Measurements from ENCODE around the gene POTEB3.
"Not testable (repeated sequence)": the region's sequence is repeated elsewhere in the genome, so short reads cannot be mapped to it uniquely, and the experiment has no call there.

The POTEB3 gene

DNA sequence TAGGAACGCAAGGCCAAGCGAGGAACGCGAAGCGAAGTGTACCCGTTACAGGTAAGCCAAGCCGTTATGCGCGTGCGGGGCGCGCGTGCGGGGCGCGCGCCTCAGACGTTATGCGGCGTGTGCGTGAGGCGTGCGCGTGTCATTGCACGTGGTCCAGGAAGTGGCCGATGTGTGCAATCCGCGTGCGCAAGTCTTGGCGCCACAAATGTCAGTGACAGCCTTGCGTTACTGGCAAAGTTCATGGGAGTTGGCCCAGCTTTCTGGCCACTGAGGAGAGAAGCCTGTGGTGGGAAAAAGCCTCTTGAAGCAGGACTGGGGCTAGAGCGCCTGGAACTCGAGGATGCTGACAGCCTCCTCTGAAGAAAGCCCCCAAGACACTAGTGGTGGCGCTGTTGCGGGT is at the start of gene POTEB3:
Gene POTEB3, minus strand, starts transcription at position 101 of the 400 bp plus-strand sequence. CDS start 488 bp downstream, outside the sequence.
- DNase-seq (ENCODE audit: low read depth); H3K4me3 ChIP-seq (replicated peaks; ENCODE audit: low read depth, low read length): not testable (repeated sequence)

DNA sequence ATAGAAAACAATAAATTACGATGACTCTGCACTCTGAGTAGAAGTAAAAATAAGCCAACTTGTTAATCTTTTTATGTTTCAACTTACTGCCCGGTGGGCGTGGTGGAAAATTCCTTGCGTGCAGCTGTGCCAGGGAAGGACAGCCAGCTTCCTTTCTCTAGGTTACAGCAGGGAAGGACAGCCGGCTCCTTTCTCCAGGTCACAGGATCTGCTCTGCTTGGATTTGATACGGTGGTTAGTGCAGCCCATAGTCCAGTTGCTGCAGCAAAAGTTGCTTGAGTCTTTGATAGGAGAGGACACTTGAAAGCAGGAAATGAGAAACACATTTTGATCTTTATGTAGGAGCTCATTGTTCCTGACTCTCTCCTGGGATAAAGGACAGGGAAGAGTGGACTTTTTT is 13.4 kb upstream of the POTEB3 start:
- DNase-seq (ENCODE audit: low read depth); H3K4me3 ChIP-seq (replicated peaks; ENCODE audit: low read depth, low read length): not testable (repeated sequence)

DNA sequence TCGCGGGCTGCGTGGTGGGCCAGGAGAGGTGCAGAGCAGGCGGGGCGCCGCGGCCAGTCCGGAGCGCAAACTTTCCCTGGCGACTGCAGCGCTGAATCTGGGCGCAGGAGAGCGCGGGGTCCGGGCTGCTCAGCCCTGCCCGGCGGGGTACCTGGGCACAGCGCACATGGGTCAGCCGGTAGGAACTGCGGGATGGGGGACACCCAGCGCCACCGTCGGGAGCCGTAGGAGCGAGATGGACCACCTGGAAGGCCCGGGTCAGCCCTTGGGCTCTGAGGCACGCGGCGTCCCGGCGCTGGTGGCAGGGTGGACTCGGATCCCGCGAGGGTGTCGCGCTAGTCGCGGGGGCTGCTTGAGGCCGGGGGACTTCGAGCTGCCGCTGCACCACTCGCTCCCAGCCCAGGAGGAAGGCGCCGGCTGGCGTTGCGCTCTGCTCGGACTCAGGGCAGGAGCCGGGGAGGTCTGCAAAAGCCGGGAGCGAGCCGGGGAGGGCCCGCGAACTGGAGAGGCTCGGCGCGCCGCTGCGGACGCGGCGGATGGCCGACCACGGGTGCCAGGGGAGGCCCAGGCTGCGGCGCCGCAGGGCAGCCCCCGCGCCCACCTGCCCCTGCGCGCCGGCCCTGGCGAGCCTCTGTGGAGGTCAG is 11.7 kb upstream of the POTEB3 start:
- H3K4me3 ChIP-seq (replicated peaks; ENCODE audit: low read depth, low read length); DNase-seq (ENCODE audit: low read depth): not testable (repeated sequence)

- H3K4me3 ChIP-seq (replicated peaks; ENCODE audit: low read depth, low read length); DNase-seq (ENCODE audit: low read depth): not testable (repeated sequence)
These were observed 11.2 kb upstream of the POTEB3 start for GRCh38 chr15:21451487-21451886.

DNA sequence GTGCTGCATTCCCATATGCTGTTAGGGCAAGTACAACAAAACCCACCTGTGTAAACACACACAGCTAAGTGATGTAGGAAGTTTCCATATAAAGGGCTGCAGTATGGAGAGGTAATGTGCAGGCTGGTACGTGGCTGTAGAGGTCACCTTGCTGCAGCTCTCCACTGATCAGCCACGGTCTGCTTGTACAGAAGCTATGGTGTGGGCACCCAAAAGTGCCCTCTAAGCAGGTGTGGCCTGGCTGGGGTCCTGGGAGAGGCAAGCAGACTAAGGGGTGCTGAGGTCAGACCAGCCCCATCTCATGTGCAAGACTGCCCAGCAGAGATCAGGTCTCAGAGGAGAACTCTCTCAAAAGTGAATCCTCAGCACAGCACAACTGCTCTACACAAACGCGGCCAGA is 32.9 kb downstream of the POTEB3 start:
- H3K4me3 ChIP-seq (replicated peaks; ENCODE audit: low read depth, low read length); DNase-seq (ENCODE audit: low read depth): not testable (repeated sequence)

DNA sequence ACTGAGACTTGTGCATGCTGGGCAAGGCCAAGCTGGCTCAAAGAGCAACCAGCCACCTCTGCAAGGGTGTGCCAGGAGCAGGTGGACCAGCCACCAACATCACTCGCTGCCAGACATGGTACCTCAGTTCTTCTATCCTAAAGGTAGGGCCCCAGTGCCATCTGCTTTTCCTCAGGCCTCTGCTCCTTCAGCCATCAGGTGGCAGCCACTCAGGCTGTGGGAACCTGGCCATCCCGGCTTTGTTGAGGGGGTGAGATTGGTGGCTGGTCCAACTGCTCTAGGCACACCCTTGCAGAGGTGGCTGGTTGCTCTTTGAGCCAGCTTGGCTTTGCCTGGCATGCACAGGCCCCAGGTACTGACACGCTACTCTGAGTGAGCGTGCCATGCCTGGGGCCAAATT is 38.8 kb downstream of the POTEB3 start:
- DNase-seq (ENCODE audit: low read depth); H3K4me3 ChIP-seq (replicated peaks; ENCODE audit: low read depth, low read length): not testable (repeated sequence)

GRCh38 chr15:21399111-21399510 is 41.2 kb downstream of the POTEB3 start:
- DNase-seq (ENCODE audit: low read depth); H3K4me3 ChIP-seq (replicated peaks; ENCODE audit: low read depth, low read length): not testable (repeated sequence)

GRCh38 chr15:21398511-21398910 is 41.8 kb downstream of the POTEB3 start:
- not testable (repeated sequence) for H3K4me3 ChIP-seq (replicated peaks; ENCODE audit: low read depth, low read length); DNase-seq (ENCODE audit: low read depth)

DNA sequence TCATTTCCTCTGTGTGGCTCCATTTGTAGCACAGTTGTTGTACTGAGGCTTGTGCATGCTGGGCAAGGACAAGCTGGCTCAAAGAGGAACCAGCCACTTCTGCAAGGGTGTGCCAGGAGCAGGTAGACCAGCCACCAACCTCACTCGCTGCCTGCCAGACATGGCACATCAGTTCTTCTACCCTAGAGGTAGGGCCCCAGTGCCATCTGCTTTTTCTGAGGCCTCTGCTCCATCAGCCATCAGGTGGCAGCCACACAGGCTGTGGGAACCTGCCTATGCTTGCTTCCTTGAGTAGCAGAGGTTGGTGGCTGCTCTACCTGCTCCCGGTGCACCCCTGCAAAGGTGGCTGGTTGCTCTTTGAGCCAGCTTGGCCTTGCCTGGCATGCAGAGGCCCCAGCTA is 42.6 kb downstream of the POTEB3 start:
- not testable (repeated sequence) for H3K4me3 ChIP-seq (replicated peaks; ENCODE audit: low read depth, low read length); DNase-seq (ENCODE audit: low read depth)

DNA sequence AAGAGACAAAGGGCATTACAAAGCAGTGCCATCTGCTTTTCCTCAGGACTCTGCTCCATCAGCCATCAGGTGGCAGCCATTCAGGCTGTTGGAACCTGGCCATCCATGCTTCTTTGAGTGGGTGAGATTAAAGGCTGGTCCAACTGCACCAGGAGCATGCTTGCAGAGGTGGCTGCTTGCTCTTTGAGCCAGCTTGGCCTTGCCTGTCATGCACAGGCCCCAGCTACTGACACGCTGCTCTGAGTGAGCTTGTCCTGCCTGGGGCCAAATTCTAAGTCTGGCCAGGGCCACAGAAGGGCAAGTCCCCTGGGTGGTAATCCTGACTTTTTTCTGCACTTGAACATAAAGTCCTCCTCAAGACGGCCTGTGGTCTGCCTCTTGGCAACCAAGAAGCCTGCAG is 43.1 kb downstream of the POTEB3 start:
- DNase-seq (ENCODE audit: low read depth), result not testable (repeated sequence)

DNA sequence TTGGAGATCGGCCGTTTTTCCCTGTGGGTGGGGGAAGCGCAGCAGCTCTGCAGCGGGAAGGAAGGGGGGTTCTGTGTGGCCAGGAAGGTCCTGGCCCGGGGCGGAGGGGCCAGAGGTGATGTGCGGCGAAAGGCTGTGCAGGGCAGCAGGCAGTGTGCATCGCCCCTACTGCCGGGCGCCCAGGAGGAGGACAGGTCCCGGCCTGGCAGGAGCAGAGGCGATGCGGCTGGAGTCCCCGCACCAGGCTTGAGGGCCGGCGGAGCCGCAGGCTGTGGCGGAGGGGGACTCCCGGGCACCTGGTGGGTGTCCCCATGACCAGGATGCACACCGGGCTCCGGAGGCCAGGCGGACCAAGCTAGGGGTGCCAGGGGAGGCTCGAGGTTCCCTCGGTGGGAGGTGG is 54.3 kb downstream of the POTEB3 start:
- DNase-seq (ENCODE audit: low read depth); H3K4me3 ChIP-seq (replicated peaks; ENCODE audit: low read depth, low read length): not testable (repeated sequence)

More for the DNA sequence above, 43.1 kb downstream of the POTEB3 start:
- H3K4me3 ChIP-seq (replicated peaks; ENCODE audit: low read depth, low read length), result not testable (repeated sequence)

DNA sequence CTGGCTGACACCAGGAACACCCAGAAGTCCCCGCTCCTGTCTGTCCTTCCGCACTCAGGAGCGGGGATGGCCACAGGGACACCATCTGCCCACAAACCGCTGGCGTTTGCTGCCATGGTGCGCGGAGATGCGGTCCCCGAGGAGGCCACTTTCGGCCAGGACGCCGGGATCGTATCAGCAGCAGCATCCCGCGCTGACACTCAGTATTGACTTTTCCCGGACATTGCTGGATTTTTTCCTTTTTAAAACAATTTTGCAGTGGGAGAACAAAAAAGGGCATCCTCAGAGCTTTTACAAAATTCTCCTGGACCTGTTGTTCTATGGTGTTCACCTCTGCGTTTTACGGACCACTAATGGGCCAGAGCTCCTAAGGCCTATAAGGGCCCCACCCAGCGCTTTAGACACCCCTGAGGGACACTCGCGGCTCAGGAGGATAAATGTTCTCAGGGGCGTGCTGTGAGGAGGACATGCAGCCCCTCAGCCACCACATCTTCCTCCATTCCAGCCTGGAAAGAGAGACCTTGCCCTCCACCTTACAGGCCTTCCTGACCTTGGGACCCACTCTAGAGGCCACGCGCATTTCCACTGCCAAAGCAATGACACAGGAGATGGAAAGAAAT is 56.3 kb downstream of the POTEB3 start:
- H3K4me3 ChIP-seq (replicated peaks; ENCODE audit: low read depth, low read length); DNase-seq (ENCODE audit: low read depth): not testable (repeated sequence)

DNA sequence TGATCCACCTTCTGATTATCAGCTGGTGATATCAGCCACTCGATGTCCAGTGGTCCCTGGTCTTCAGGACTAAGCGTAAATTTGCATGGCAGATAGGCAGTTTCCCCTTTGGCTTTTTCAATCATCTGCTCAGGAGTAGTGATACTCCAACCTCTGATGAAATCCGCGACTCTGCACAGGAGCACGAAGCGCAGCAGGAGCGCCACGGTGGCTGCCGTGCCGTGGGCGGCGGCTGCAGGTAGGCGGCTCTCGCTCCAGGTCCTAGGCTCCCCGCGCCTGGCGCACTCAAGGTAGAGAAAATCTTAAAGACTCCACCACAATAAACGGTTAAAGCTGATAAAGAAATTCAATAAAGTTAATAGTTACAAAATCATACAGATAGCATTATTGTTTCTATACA is 66.6 kb downstream of the POTEB3 start:
- not testable (repeated sequence) for H3K4me3 ChIP-seq (replicated peaks; ENCODE audit: low read depth, low read length); DNase-seq (ENCODE audit: low read depth)

GRCh38 chr15:21369177-21369576 is 71.1 kb downstream of the POTEB3 start:
- not testable (repeated sequence) for H3K4me3 ChIP-seq (replicated peaks; ENCODE audit: low read depth, low read length); DNase-seq (ENCODE audit: low read depth)

DNA sequence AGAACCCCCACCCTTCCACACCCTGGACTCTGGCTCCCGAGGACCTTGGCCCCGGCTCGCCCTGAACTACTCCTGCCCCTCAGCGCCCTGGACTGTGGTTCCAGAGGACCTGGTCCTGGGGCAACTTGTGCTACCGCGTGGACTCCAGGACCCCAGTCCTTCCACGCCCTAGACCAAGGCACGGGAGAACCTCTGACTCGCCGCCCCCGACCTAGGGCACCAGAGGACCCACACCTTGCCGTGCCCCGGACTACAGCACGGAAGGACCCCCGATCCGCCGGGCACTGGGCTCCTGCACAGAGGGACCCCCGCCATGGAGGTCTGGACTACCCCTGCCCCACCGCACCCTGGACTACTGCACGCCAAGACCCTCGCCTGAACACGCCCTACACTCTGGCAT is 71.7 kb downstream of the POTEB3 start:
- H3K4me3 ChIP-seq (replicated peaks; ENCODE audit: low read depth, low read length); DNase-seq (ENCODE audit: low read depth): not testable (repeated sequence)

Measured in fibroblast of pulmonary artery (primary cell).